Measurements from ENCODE around the gene MRTFA. TPM values are rescaled to one million over a fixed set of nuclear protein-coding genes. Genes with fewer than 3 reads are reported as not detected.

Gene MRTFA
- 39.8 to 54.3 TPM (median 51.1 TPM) in 5 replicates for total RNA-seq (2022; extraction: Qiagen RNA extraction)

GRCh38 chr22:40636380-40637182, at the start of gene MRTFA:
TSS of gene MRTFA (minus strand) at chr22:40636719.

GRCh38 chr22:40679249-40679963, 42.9 kb upstream of the MRTFA start, which contains the start of gene MCHR1:
TSS of gene MCHR1 (plus strand) at chr22:40679484. CDS start at chr22:40679653, 169 bp downstream.

Other genes starting within 250 kb of the MRTFA start
- not detected in 5 replicates for gene MCHR1, start 42.8 kb upstream of the MRTFA start, total RNA-seq (2022; extraction: Qiagen RNA extraction)
- 21.4 to 25.5 TPM (median 22.1 TPM) in 5 replicates for gene SLC25A17, start 182.6 kb upstream of the MRTFA start, total RNA-seq (2022; extraction: Qiagen RNA extraction)
- gene ST13, start 219.9 kb upstream of the MRTFA start, total RNA-seq (2022; extraction: Qiagen RNA extraction), result 156 to 181 TPM (median 158 TPM) in 5 replicates
- 7.6 to 11.1 TPM (median 8.4 TPM) in 5 replicates for gene XPNPEP3, start 220.4 kb upstream of the MRTFA start, total RNA-seq (2022; extraction: Qiagen RNA extraction)
- not detected in 5 replicates for gene DNAJB7, start 225.4 kb upstream of the MRTFA start, total RNA-seq (2022; extraction: Qiagen RNA extraction)